AG09309 (cell line): Measurements from ENCODE around the gene PAM.
A peak's percentile ranks its signal among the peaks of the same experiment; 100 is the strongest.
"Not testable (repeated sequence)": the region's sequence is repeated elsewhere in the genome, so short reads cannot be mapped to it uniquely, and the experiment has no call there.

Experiments used
- DNase-seq: peaks from one replicate; pipeline ENCODE4 v3.0.0-alpha.2; 2010; ENCODE audit warnings: low read depth
- H3K4me3 ChIP-seq: 2 replicates; pipeline ENCODE4 v1.5.1; 2011; ENCODE audit warnings: mild to moderate bottlenecking, low read depth, low read length, moderate library complexity; ENCODE audit not compliant: control insufficient read depth
- CTCF ChIP-seq: IDR thresholded peaks from 2 replicates; pipeline ENCODE4 v1.5.1; 2011; ENCODE audit warnings: mild to moderate bottlenecking, low read depth, low read length, inconsistent platforms; ENCODE audit not compliant: insufficient read depth, control insufficient read depth; ENCODE audit errors: missing control alignments

Gene PAM

GRCh38 chr5:103036601-103037000, 281.5 kb downstream of the PAM start:
- TF ChIP-seq CTCF, result no peak
- no peak for DNase-seq
- H3K4me3 ChIP-seq, result no peak overlapping the region

- TF ChIP-seq CTCF, result no peak
- DNase-seq, result no peak
Measured at GRCh38 chr5:103037673-103038455, 282.8 kb downstream of the PAM start.

GRCh38 chr5:103041071-103041676, 286.1 kb downstream of the PAM start:
- peak; percentile 21 for DNase-seq
- H3K4me3 ChIP-seq, result no peak overlapping the region
- peak; percentile 31 for TF ChIP-seq CTCF

More at GRCh38 chr5:103037673-103038455, 282.8 kb downstream of the PAM start:
- no peak overlapping the region for H3K4me3 ChIP-seq

- DNase-seq, H3K4me3 ChIP-seq: not testable (repeated sequence)
Measured at GRCh38 chr5:103046706-103047105, 291.6 kb downstream of the PAM start.

GRCh38 chr5:103057208-103058130, 302.4 kb downstream of the PAM start:
- TF ChIP-seq CTCF, result no peak
- no peak overlapping the region for H3K4me3 ChIP-seq
- no peak for DNase-seq

GRCh38 chr5:103059525-103059924, 304.4 kb downstream of the PAM start:
- H3K4me3 ChIP-seq, result no peak overlapping the region
- DNase-seq, result no peak
- no peak for TF ChIP-seq CTCF
